Measurements from ENCODE around the gene KMT2C. TPM values are rescaled to one million over a fixed set of nuclear protein-coding genes. Genes with fewer than 3 reads are reported as not detected.
"Not testable (repeated sequence)": the region's sequence is repeated elsewhere in the genome, so short reads cannot be mapped to it uniquely, and the experiment has no call there.

Gene KMT2C
- total and polyA plus RNA-seq, 7 donors = 5.8 to 82.3 (median 45.7) TPM

- no peak for TF ChIP-seq CTCF (IDR thresholded peaks at IDR 0.05)
- DNase-seq = no peak
Measured at GRCh38 chr7:152292897-152293296, 142.9 kb downstream of the KMT2C start.

GRCh38 chr7:152286972-152287371 is 148.8 kb downstream of the KMT2C start:
- peak; percentile 10 to 39 (median 26) for ATAC-seq
- H3K9me3 ChIP-seq = peaks cover 10% of the 10 kb centered on the region
- H3K27ac ChIP-seq; H3K36me3 ChIP-seq (ENCODE audit: insufficient read depth in 1 of 2, low read depth in 1 of 2); H3K27me3 ChIP-seq (ENCODE audit: insufficient read depth in 3 of 3, low read length in 2 of 3); DNase-seq; H3K4me1 ChIP-seq; intact Hi-C loops (cut with DNase I); H3K4me3 ChIP-seq: not testable (repeated sequence)
- WGBS, 3 donors = 80 to 87% (median 85%) methylated on average over 3 of the region's 3 CpGs

More at GRCh38 chr7:152292897-152293296, 142.9 kb downstream of the KMT2C start:
- H3K27ac ChIP-seq = no peak overlapping the region
- H3K4me3 ChIP-seq = no peak overlapping the region
- peaks cover 0 to 17% of the 10 kb centered on the region in 2 donors for H3K36me3 ChIP-seq (ENCODE audit: insufficient read depth in 1 of 2, low read depth in 1 of 2)
- no peaks in the 10 kb centered on the region for H3K4me1 ChIP-seq
- no peak for ATAC-seq
- peaks cover 10% of the 10 kb centered on the region for H3K9me3 ChIP-seq
- H3K27me3 ChIP-seq (ENCODE audit: insufficient read depth in 3 of 3, low read length in 2 of 3) = no peaks in the 10 kb centered on the region
- intact Hi-C loops (cut with DNase I) = no loop called here
- WGBS, 3 donors = 80 to 86% (median 81%) methylated on average over 2 of the region's 2 CpGs

GRCh38 chr7:152286219-152286618 is 149.6 kb downstream of the KMT2C start:
- H3K4me3 ChIP-seq; intact Hi-C loops (cut with DNase I); H3K27ac ChIP-seq; H3K4me1 ChIP-seq; DNase-seq; H3K27me3 ChIP-seq (ENCODE audit: insufficient read depth in 3 of 3, low read length in 2 of 3); H3K36me3 ChIP-seq (ENCODE audit: insufficient read depth in 1 of 2, low read depth in 1 of 2): not testable (repeated sequence)
- peaks cover 10% of the 10 kb centered on the region for H3K9me3 ChIP-seq
- peak in 2 of 4 donors; percentile 16 to 47 for ATAC-seq

GRCh38 chr7:152284998-152285397 is 150.8 kb downstream of the KMT2C start:
- DNase-seq; ATAC-seq; H3K36me3 ChIP-seq (ENCODE audit: insufficient read depth in 1 of 2, low read depth in 1 of 2); H3K27ac ChIP-seq; H3K4me1 ChIP-seq; intact Hi-C loops (cut with DNase I); H3K27me3 ChIP-seq (ENCODE audit: insufficient read depth in 3 of 3, low read length in 2 of 3); H3K4me3 ChIP-seq: not testable (repeated sequence)
- H3K9me3 ChIP-seq = peaks cover 10% of the 10 kb centered on the region
- WGBS, 3 donors = 84 to 88% (median 88%) methylated on average over 3 of the region's 3 CpGs

- 91 to 96% (median 92%) methylated on average over 2 of the region's 2 CpGs for WGBS, 3 donors
- H3K4me1 ChIP-seq; H3K27ac ChIP-seq; H3K4me3 ChIP-seq; ATAC-seq; DNase-seq; H3K27me3 ChIP-seq (ENCODE audit: insufficient read depth in 3 of 3, low read length in 2 of 3); intact Hi-C loops (cut with DNase I); H3K36me3 ChIP-seq (ENCODE audit: insufficient read depth in 1 of 2, low read depth in 1 of 2); H3K9me3 ChIP-seq: not testable (repeated sequence)
Measured at GRCh38 chr7:152277687-152278086, 158.1 kb downstream of the KMT2C start.

GRCh38 chr7:152270427-152270826 is 165.4 kb downstream of the KMT2C start:
- WGBS, 3 donors = 85 to 93% (median 91%) methylated on average over 2 of the region's 2 CpGs
- peaks cover 0 to 15% of the 10 kb centered on the region in 2 donors for H3K36me3 ChIP-seq (ENCODE audit: insufficient read depth in 1 of 2, low read depth in 1 of 2)
- H3K27me3 ChIP-seq (ENCODE audit: insufficient read depth in 3 of 3, low read length in 2 of 3); H3K4me3 ChIP-seq; H3K27ac ChIP-seq; H3K4me1 ChIP-seq; DNase-seq; intact Hi-C loops (cut with DNase I); H3K9me3 ChIP-seq: not testable (repeated sequence)
- ATAC-seq = peak in 3 of 4 donors; percentile 43 to 53 (median 47)

- H3K4me1 ChIP-seq; intact Hi-C loops (cut with DNase I); H3K4me3 ChIP-seq; DNase-seq; H3K27me3 ChIP-seq (ENCODE audit: insufficient read depth in 3 of 3, low read length in 2 of 3); H3K27ac ChIP-seq; H3K9me3 ChIP-seq; ATAC-seq: not testable (repeated sequence)
- 75 to 79% (median 77%) methylated on average over 2 of the region's 2 CpGs for WGBS, 3 donors
- H3K36me3 ChIP-seq (ENCODE audit: insufficient read depth in 1 of 2, low read depth in 1 of 2) = peaks cover 0 to 31% of the 10 kb centered on the region in 2 donors
Measured at GRCh38 chr7:152266859-152267258, 168.9 kb downstream of the KMT2C start.

- ATAC-seq; H3K4me1 ChIP-seq; H3K27me3 ChIP-seq (ENCODE audit: insufficient read depth in 3 of 3, low read length in 2 of 3); intact Hi-C loops (cut with DNase I); DNase-seq; H3K4me3 ChIP-seq; H3K27ac ChIP-seq; H3K9me3 ChIP-seq: not testable (repeated sequence)
- peaks cover 0 to 31% of the 10 kb centered on the region in 2 donors for H3K36me3 ChIP-seq (ENCODE audit: insufficient read depth in 1 of 2, low read depth in 1 of 2)
- 63 to 68% (median 64%) methylated on average over 5 of the region's 5 CpGs for WGBS, 3 donors
Measured at GRCh38 chr7:152264915-152265314, 170.9 kb downstream of the KMT2C start.

- peak in 1 of 4 donors; percentile 39 for ATAC-seq
- DNase-seq; H3K4me3 ChIP-seq; H3K4me1 ChIP-seq; intact Hi-C loops (cut with DNase I); H3K27me3 ChIP-seq (ENCODE audit: insufficient read depth in 3 of 3, low read length in 2 of 3); H3K9me3 ChIP-seq; H3K27ac ChIP-seq: not testable (repeated sequence)
- 95 to 96% (median 96%) methylated on average over 8 of the region's 8 CpGs for WGBS, 3 donors
- peaks cover 0 to 40% of the 10 kb centered on the region in 2 donors for H3K36me3 ChIP-seq (ENCODE audit: insufficient read depth in 1 of 2, low read depth in 1 of 2)
Measured at GRCh38 chr7:152262146-152262545, 173.7 kb downstream of the KMT2C start.

GRCh38 chr7:152259645-152260044 is 176.2 kb downstream of the KMT2C start:
- intact Hi-C loops (cut with DNase I); H3K27ac ChIP-seq; H3K27me3 ChIP-seq (ENCODE audit: insufficient read depth in 3 of 3, low read length in 2 of 3); ATAC-seq; H3K9me3 ChIP-seq; H3K4me3 ChIP-seq; DNase-seq; H3K4me1 ChIP-seq: not testable (repeated sequence)
- peaks cover 0 to 36% of the 10 kb centered on the region in 2 donors for H3K36me3 ChIP-seq (ENCODE audit: insufficient read depth in 1 of 2, low read depth in 1 of 2)

- 77 to 83% (median 80%) methylated on average over 2 of the region's 2 CpGs for WGBS, 3 donors
- intact Hi-C loops (cut with DNase I) = not testable (repeated sequence)
Measured at GRCh38 chr7:152247851-152248250, 188.0 kb downstream of the KMT2C start.

More at GRCh38 chr7:152247851-152248250, 188.0 kb downstream of the KMT2C start:
- ATAC-seq; H3K9me3 ChIP-seq; H3K27me3 ChIP-seq (ENCODE audit: insufficient read depth in 3 of 3, low read length in 2 of 3); DNase-seq; H3K27ac ChIP-seq; H3K4me3 ChIP-seq; H3K4me1 ChIP-seq: not testable (repeated sequence)
- peaks cover 0 to 54% of the 10 kb centered on the region in 2 donors for H3K36me3 ChIP-seq (ENCODE audit: insufficient read depth in 1 of 2, low read depth in 1 of 2)
